ENCODE results near the gene ACTC1. TPM values are rescaled to one million over a fixed set of nuclear protein-coding genes. Genes with fewer than 3 reads are reported as not detected.

ACTC1 gene
- total and polyA plus RNA-seq, 2 of the 13 experiments (the other 11 are each of a cell fraction or from before 2014, with no cell fraction given) = not detected

DNA sequence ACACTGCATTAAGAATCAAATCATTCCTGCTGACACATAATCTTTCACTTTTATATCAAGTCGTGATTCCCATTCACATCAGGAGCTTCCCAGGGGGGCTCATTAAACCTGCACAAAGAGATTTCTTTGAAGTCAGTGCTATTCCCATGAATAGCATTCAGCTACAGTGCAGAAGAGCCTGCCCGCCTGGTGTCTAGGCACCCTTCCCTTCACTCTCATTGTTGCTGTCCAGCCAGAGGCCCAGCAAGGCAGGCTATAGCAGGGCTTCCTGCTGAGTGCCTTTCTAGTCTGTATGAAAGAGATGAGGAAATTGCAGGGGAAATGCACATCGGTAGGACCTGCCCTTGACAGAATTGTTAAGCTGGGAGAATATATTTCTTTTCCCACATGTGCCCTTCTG, 36.0 kb downstream of the ACTC1 start (continued):
- TF ChIP-seq NAIF1 (CRISPR knock-in tag; IDR thresholded peaks at IDR 0.05; ENCODE audit: borderline replicate concordance) = no peak
- TF ChIP-seq, protein P1, sequence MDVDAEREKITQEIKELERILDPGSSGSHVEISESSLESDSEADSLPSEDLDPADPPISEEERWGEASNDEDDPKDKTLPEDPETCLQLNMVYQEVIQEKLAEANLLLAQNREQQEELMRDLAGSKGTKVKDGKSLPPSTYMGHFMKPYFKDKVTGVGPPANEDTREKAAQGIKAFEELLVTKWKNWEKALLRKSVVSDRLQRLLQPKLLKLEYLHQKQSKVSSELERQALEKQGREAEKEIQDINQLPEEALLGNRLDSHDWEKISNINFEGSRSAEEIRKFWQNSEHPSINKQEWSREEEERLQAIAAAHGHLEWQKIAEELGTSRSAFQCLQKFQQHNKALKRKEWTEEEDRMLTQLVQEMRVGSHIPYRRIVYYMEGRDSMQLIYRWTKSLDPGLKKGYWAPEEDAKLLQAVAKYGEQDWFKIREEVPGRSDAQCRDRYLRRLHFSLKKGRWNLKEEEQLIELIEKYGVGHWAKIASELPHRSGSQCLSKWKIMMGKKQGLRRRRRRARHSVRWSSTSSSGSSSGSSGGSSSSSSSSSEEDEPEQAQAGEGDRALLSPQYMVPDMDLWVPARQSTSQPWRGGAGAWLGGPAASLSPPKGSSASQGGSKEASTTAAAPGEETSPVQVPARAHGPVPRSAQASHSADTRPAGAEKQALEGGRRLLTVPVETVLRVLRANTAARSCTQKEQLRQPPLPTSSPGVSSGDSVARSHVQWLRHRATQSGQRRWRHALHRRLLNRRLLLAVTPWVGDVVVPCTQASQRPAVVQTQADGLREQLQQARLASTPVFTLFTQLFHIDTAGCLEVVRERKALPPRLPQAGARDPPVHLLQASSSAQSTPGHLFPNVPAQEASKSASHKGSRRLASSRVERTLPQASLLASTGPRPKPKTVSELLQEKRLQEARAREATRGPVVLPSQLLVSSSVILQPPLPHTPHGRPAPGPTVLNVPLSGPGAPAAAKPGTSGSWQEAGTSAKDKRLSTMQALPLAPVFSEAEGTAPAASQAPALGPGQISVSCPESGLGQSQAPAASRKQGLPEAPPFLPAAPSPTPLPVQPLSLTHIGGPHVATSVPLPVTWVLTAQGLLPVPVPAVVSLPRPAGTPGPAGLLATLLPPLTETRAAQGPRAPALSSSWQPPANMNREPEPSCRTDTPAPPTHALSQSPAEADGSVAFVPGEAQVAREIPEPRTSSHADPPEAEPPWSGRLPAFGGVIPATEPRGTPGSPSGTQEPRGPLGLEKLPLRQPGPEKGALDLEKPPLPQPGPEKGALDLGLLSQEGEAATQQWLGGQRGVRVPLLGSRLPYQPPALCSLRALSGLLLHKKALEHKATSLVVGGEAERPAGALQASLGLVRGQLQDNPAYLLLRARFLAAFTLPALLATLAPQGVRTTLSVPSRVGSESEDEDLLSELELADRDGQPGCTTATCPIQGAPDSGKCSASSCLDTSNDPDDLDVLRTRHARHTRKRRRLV (CRISPR knock-in tag; IDR thresholded peaks at IDR 0.05) = no peak
- TF ChIP-seq ZNF468 (CRISPR knock-in tag; IDR thresholded peaks at IDR 0.05) = no peak
- no peak for TF ChIP-seq SOX13 (IDR thresholded peaks at IDR 0.05)
- no peak for TF ChIP-seq SOX13 (CRISPR knock-in tag; conservative IDR thresholded peaks at IDR 0.05 in 1 of 2, IDR thresholded peaks at IDR 0.05 in 1 of 2)

DNA sequence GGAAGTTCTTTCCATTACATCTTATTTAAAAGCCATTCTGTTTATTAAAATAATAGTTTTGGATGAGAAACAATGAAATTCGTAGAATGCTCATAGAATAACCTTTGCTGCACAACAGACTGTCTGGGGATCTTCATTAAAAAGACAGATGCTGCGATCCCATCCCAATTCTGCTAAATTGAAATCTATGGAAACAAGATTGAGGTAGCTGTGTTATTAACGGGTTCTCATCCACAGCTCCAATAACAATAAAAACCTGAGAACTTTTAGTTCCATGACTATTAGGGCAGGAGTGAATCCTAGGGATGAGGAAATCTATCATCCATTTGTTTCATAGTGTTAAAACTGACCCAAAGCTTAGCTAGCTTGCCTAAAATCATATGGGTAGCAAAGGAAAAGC, 38.1 kb downstream of the ACTC1 start:
- in situ Hi-C loops (cut with HindIII; ENCODE audit: extremely low pct_ligation_motif_present, low pct_unique_long_range_greater_than_20kb) (no loop called here), intact Hi-C loops (cut with micrococcal nuclease; ENCODE audit: unreplicated experiment) (no loop called here)
- ChIA-PET CTCF (ENCODE audit: low intra/inter-chr PET ratio, low total read pairs) (no interaction called here), POLR2A (no interaction called here)
- FAIRE-seq (no peak), DNase-seq (ENCODE audit: low spot score) (no peak), ATAC-seq (no peak)
- Histone ChIP-seq H3K36me3 (replicated peaks in 1 of 2; ENCODE audit: control insufficient read depth in 1 of 2, insufficient read depth in 2 of 2, low read length in 2 of 2) (no peaks in the 10 kb centered on the region), H3K4me1 (ENCODE audit: insufficient read depth, low read length) (no peaks in the 10 kb centered on the region), H4K20me1 (ENCODE audit: insufficient read depth, low read length) (no peaks in the 10 kb centered on the region), H3K4me3 (replicated peaks in 1 of 3; ENCODE audit: insufficient read depth in 1 of 3, low read depth in 2 of 3, low read length in 3 of 3) (no peak overlapping the region), H3K27ac (ENCODE audit: extremely low read length, insufficient read depth, low read length) (no peak overlapping the region), H2AFZ (ENCODE audit: low read length) (no peak overlapping the region), H3K9me3 (ENCODE audit: low read length) (no peaks in the 10 kb centered on the region), H3K4me2 (ENCODE audit: low read depth, low read length) (no peak overlapping the region), H3K79me2 (ENCODE audit: insufficient read depth, low read length) (no peaks in the 10 kb centered on the region), H3K9ac (ENCODE audit: insufficient read depth, low read depth, low read length) (no peak overlapping the region), H3K27me3 (ENCODE audit: control insufficient read depth in 1 of 2, insufficient read depth in 2 of 2, low read length in 2 of 2) (peaks cover 1 to 23% of the 10 kb centered on the region in 2 experiments; a peak in 3 of 5 replicates)
- BruUV-seq (replicated peaks) = no TSS peak
- 2% methylated on average over 3 of the region's 3 CpGs for WGBS (ENCODE audit: low lambda C conversion rate)
- TF ChIP-seq, protein P2, sequence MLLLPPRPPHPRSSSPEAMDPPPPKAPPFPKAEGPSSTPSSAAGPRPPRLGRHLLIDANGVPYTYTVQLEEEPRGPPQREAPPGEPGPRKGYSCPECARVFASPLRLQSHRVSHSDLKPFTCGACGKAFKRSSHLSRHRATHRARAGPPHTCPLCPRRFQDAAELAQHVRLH (CRISPR knock-in tag; IDR thresholded peaks at IDR 0.05; ENCODE audit: borderline replicate concordance, low read depth) = no peak
- TF ChIP-seq PPARG (CRISPR knock-in tag; conservative IDR thresholded peaks at IDR 0.05) (no peak), DPF2 (CRISPR knock-in tag; IDR thresholded peaks at IDR 0.05; ENCODE audit: borderline replicate concordance, low read depth) (no peak), ZNF629 (CRISPR knock-in tag; conservative IDR thresholded peaks at IDR 0.05) (no peak), JUNB (CRISPR knock-in tag; IDR thresholded peaks at IDR 0.05; ENCODE audit: borderline replicate concordance) (no peak), NFE2L2 (IDR thresholded peaks at IDR 0.05; ENCODE audit: low read length) (no peak), CBX1 (IDR thresholded peaks at IDR 0.05; ENCODE audit: low read depth) (no peak), HMGA1 (CRISPR knock-in tag; conservative IDR thresholded peaks at IDR 0.05) (no peak), SRSF4 (IDR thresholded peaks at IDR 0.05; ENCODE audit: low read depth, low read length, poor library complexity, severe bottlenecking) (no peak), HHEX (CRISPR knock-in tag; IDR thresholded peaks at IDR 0.05) (no peak), IKZF1 (IDR thresholded peaks at IDR 0.05) (no peak), DNMT1 (CRISPR knock-in tag; IDR thresholded peaks at IDR 0.05) (no peak), ZNF670 (CRISPR knock-in tag; IDR thresholded peaks at IDR 0.05; ENCODE audit: borderline replicate concordance) (no peak), FOSL2 (CRISPR knock-in tag; IDR thresholded peaks at IDR 0.05) (no peak), SOX6 (IDR thresholded peaks at IDR 0.05) (no peak), SOX6 (CRISPR knock-in tag; IDR thresholded peaks at IDR 0.05) (no peak)

All from HepG2 (cell line).